Measurements from ENCODE around the gene ACOT6.
"Not testable (repeated sequence)": the region's sequence is repeated elsewhere in the genome, so short reads cannot be mapped to it uniquely, and the experiment has no call there.

ACOT6 gene, protein sequence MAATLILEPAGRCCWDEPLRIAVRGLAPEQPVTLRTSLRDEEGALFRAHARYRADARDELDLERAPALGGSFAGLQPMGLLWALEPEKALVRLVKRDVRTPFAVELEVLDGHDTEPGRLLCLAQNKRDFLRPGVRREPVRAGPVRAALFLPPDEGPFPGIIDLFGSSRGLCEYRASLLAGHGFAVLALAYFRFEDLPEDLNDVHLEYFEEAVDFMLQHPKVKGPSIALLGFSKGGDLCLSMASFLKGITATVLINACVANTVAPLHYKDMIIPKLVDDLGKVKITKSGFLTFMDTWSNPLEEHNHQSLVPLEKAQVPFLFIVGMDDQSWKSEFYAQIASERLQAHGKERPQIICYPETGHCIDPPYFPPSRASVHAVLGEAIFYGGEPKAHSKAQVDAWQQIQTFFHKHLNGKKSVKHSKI

DNA sequence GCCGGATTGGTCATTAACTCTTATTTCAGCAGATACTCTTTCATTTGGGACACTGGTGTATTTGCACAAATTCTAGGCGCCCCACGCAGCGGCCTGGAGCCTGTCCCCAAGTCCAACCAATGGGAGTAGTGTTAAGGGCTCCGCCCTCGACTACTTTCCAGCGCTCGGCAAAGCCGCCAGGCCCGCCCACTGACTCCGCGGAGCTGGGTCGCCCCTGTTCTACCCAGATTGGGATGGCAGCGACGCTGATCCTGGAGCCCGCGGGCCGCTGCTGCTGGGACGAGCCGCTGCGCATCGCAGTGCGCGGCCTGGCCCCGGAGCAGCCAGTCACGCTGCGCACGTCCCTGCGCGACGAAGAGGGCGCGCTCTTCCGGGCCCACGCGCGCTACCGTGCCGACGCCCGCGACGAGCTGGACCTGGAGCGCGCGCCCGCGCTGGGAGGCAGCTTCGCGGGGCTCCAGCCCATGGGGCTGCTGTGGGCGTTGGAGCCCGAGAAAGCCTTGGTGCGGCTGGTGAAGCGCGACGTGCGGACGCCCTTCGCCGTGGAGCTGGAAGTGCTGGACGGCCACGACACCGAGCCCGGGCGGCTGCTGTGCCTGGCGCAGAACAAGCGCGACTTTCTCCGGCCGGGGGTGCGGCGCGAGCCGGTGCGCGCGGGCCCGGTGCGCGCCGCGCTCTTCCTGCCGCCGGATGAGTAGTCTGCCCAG, at the start of gene ACOT6:
ACOT6 (plus strand) TSS at position 179 of the 707 bp plus-strand sequence; CDS start at position 234, 55 bp downstream.
- peak; percentile 60 for DNase-seq (ENCODE audit: low spot score)

DNA sequence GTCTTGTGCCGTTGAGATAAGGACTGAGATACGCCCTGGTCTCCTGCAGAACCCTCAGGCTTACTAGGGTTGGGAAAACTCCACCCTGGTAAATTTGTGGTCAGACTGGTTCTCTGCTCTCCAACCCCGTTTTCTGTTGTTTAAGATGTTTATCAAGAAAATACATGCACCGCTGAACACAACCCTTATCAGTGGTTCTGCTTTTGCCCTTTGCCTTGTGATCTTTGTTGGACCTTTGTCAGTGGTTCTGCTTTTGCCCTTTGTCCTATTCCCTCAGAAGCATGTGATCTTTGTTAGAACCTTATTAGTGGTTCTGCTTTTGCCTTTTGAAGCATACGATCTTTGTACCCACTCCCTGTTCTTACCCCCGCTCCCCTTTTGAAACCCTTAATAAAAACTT, 49.6 kb upstream of the ACOT6 start:
- not testable (repeated sequence) for DNase-seq (ENCODE audit: low spot score)

DNA sequence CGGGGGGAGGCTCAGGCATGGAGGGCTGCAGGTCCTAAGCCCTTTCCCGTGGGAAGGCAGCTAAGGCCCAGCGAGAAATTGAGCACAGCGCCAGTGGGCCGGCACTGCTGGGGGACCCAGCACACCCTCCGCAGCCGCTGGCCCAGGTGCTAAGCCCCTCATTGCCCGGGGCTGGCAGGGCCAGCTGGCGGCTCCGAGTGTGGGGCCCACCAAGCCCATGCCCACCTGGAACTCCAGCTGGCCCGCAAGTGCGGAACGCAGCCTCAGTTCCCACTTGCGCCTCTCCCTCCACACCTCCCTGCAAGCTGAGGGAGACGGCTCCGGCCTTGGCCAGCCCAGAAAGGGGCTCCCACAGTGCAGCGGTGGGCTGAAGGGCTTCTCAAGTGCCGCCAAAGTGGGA, 45.9 kb upstream of the ACOT6 start:
- not testable (repeated sequence) for DNase-seq (ENCODE audit: low spot score)

DNA sequence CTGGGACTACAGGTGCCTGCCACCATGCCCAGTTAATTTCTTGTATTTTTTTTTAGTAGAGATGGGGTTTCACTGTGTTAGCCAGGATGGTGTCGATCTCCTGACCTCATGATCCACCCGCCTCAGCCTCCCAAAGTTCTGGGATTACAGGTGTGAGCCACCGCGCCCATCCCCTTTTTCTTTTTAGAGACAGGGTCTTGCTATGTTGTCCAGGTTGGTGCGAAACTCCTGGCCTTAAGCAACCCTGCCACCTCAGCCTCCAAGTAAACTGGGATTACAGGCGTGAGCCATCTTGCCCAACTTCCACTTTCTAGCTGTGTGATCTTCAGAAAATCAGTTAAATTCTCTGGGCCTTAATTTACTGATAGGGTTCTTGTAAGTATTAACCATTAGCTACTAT, 45.4 kb upstream of the ACOT6 start:
- DNase-seq (ENCODE audit: low spot score): not testable (repeated sequence)

DNA sequence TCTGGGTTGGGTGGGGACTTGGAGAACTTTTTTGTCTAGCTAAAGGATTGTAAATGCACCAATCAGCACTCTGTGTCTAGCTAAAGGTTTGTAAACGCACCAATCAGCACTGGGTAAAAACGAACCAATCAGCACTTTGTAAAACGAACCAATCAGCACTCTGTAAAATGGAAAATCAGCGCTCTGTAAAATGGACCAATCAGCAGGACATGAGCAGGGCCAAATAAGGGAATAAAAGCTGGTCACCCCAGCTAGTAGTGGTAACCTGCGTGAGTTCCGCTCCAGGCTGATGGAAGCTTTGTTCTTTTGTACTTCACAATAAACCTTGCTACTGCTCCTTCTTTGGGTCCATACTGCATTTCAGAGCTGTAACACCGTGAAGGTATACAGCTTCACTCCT, 45.0 kb upstream of the ACOT6 start:
- DNase-seq (ENCODE audit: low spot score): no peak

DNA sequence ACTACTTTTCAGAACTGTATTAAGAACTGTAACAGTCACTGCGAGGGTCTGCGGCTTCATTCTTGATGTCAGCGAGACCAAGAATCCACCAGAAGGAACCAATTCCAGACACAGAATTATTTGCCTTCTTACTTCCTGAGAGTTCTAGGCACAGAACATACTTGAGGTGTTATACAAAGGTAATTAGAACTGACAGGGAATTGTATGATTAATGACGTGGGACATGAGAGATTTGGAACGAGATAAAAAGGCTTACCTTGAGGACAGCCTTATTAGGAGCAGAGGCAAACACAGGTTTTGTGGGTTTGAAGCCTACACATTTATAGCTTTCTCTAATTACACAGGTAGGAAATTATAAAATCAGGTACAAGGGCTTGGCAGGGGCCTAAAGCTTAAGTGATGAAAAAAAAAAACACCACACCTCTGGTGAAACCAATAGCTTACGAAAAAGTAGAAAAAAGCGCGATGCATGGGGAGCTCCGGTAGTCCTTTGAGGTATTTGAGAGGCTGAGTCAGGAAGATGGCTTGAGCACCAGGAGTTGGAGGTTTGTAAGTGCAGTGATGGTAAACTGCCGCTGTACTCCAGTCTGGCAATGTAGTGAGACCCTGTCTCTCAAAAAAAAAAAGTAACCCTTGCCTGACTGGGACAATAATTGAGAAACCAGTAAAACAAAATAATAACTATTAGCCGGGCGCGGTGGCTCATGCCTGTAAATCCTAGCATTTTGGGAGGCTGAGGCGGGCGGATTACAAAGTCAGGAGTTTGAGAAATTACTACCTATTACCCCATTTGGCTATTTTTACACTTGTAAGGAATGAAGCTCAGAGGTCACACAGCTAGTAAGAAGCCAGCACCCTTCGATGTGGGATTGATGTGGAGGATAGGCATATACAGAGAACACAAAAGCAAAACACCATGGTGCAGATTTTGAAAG, 44.1 kb upstream of the ACOT6 start:
- peak; percentile 39 for DNase-seq (ENCODE audit: low spot score)

DNA sequence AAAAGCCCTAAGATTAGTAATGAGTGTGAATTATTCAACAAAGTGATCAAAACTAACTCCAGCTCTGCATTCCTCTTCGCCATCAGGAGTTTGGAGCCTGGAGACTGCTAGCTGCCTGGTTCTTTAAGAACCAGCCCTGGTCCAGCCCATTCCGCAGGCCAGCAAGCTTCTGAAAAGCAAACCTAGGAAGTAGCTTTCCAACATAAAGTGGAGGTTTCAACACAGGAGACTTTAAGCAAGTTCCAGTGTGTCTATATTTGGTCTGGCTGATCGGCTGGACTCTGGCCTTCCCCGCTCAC, 43.5 kb upstream of the ACOT6 start:
- not testable (repeated sequence) for DNase-seq (ENCODE audit: low spot score)

DNA sequence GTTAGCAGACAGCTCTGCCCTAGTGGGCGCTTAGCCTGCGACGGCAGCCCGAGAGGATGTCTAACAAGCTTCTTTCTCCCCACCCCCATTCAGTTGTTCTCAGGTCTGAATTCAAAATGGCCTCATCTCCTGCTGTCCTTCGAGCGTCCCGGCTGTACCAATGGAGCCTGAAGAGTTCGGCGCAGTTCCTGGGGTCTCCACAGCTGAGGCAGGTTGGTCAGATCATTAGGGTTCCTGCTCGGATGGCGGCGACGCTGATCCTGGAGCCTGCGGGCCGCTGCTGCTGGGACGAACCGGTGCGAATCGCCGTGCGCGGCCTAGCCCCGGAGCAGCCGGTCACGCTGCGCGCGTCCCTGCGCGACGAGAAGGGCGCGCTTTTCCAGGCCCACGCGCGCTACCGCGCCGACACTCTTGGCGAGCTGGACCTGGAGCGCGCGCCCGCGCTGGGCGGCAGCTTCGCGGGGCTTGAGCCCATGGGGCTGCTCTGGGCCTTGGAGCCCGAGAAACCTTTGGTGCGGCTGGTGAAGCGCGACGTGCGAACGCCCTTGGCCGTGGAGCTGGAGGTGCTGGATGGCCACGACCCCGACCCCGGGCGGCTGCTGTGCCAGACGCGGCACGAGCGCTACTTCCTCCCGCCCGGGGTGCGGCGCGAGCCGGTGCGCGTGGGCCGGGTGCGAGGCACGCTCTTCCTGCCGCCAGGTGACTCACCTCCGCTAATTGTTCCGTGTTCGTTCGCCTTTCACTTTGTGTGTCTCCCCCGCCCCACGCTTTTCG, 42.9 kb upstream of the ACOT6 start, which contains the start of gene ACOT2:
ACOT2 (plus strand) TSS at position 29 of the 774 bp plus-strand sequence; CDS start at position 57, 28 bp downstream.
- peak; percentile 87 for DNase-seq (ENCODE audit: low spot score)

DNA sequence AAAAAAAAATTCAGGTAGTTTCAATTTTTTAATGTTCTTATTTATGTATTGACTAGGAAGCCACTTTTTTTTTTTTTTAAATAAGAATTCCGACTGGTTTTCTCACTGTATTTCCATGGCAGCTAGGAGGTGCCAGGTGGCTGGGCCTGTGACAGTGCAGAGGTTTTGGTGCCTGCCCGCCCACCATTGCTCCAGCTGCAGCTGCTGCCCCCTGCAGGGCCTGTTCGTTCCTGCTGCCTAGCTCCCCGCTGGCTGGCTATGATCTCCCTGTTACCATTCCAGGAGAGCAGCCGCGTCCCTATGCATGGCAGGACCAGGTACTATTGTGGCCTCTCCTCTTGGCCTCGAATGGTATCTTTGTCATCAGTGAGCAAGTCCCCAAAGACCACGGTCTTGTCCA, 41.4 kb upstream of the ACOT6 start:
- peak; percentile 71 for DNase-seq (ENCODE audit: low spot score)

DNA sequence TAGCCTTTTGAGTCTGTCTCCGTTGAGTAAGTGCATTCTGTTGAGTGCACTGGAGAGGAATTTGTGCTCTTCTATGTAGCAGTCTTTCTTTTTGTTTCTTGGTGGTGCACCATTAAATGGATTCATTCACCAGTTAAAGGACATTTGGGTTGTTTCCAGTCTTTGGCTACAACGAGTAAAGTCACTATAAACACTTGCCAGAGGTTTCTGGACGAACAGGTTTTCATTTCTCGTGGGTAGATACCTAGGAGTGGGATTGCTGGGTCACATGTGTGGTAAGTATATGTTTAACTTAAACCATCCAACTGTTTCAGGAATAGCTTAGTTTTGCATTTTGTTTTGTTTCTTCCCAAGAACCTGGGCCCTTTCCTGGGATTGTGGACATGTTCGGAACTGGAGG, 39.3 kb upstream of the ACOT6 start:
- DNase-seq (ENCODE audit: low spot score): not testable (repeated sequence)

DNA sequence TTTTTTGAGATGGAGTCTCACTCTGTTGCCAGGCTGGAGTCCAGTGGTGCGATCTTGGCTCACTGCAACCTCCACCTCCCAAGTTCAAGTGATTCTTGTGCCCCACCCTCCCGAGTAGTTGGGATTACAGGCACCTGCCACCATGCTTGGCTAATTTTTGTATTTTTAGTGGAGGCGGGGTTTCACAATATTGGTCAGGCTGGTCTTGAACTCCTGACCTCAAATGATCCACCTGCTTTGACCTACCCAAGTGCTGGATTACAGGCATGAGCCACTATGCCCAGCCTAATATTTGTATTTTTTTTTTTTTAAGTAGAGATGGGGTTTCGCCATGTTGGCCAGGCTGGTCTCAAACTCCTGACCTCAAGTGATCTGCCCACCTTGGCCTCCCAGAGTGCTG, 38.6 kb upstream of the ACOT6 start:
- DNase-seq (ENCODE audit: low spot score): not testable (repeated sequence)

DNA sequence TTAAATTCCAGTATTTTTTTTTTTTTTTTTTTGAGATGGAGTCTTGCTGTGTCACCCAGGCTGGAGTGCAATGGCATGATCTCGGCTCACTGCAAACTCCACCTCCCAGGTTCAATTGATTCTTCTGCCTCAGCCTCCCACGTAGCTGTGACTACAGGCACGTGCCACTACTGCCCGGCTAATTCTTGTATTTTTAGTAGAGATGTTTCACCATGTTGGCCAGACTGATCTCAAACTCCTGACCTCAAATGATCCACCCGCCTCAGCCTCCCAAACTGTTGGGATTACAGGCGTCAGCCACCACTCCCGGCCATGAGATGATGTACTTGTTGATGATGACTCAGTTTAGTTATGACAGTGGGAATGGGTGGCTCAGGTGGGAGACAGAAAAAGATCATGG, 38.1 kb upstream of the ACOT6 start:
- DNase-seq (ENCODE audit: low spot score): not testable (repeated sequence)

DNA sequence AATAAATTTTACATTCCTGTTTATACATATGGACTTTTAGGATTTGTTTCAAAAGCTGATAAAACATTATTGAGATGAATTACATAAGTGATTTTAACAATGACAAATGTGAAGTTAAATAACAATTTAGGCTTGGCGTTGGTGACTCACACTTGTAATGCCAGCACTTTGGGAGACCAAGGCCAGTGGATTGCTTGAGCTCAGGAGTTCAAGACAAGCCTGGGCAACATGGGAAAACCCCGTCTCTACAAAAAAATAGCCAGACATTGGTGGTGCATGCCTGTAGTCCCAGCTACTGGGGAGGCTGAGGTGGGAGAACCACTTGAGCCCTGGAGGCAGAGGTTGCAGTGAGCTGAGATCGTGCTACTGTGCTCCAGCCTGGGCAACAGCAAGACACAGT, 35.9 kb upstream of the ACOT6 start:
- DNase-seq (ENCODE audit: low spot score): no peak

DNA sequence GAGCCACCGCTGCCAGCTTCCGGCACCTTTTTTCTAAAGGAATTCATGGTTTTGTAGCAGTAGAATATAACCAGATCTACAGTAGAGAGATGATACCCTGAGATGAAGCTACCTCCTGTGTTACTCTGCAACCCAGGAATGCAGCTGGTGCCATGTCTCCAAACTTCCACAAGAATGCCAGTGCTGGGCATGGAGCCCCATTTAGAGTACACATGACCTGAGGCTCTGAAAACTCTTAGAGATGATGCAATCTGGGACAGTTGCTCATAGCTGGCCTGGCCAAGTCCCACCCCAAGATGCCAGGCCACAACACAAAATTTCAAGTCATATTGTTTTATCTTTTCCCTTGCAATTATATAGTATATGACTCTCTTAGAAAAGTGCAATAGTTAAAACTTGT, 35.1 kb upstream of the ACOT6 start:
- DNase-seq (ENCODE audit: low spot score): not testable (repeated sequence)

DNA sequence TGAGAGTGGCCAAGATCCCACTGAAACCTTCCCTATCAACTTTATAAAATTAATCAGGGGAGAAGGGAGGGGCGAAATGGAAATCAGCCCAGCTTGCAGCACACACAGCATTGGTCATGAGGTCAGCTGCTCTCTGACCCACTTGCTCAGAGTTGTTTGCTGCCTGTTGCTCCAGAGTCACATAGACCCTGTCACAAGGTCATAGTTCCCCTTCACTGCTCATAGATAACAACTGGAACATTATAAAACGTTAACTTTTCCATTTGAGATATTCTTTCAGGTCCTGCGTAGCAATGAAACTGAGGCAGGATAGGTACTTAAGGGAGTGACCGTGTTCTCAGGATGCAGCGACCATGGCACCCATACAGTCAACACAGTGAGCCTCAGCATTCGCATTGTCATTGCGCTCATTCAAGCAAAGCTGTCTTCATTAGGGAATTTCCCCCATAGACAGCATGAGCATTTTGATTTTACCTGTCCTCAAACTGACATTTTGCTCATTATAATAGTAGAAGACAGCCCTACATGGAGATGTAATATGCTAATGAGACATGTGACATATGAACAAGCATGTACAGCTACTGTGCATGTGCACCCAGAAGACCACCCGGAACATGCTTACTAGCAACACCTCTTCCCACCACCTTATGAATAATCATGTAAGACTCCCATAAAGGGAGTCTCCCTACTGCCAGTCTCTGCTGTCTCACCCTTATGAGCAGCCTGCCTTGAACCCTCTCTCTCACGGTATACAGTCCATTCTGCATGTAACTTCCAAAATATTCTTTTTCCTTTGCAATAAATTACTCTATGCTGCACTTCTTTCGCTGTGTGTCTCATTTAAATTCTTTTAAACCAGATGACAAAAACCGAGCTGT, 30.0 kb upstream of the ACOT6 start:
- not testable (repeated sequence) for DNase-seq (ENCODE audit: low spot score)

DNA sequence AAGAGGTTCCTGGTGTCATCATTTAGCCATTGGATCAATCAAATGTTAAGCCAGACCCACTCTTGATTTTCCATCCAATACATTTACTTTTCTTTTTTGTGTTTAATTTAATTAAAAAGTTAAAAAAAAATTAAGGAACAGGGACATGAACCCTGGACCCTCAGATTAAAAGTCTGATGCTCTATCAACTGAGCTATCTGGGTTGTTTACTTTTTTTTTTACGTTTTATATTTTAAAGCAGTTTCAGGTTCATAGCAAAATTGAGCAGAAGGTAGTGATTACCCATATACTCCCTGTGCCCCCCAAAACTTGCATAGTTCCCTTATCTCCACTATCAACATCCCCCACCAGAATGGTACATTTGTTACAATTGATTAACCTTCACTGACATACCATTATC, 23.6 kb upstream of the ACOT6 start:
- no peak for DNase-seq (ENCODE audit: low spot score)

DNA sequence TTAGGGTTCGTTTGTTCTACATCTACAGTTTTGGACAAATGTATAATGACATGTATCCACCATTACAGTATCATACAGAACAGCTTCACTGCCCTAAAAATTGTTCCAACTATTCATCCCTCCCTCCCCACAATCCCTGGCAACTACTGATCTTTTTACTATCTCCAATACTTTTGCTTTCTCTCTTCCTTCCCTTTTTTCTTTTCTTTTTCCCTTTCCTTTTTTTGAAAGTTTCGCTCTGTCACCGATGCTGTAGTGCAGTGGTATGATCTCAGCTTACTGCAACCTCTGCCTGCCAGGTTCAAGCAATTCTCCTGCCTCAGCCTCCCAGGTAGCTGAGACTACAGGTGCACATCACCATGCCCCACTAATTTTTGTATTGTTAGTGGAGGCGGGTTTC, 23.2 kb upstream of the ACOT6 start:
- DNase-seq (ENCODE audit: low spot score): no peak

DNA sequence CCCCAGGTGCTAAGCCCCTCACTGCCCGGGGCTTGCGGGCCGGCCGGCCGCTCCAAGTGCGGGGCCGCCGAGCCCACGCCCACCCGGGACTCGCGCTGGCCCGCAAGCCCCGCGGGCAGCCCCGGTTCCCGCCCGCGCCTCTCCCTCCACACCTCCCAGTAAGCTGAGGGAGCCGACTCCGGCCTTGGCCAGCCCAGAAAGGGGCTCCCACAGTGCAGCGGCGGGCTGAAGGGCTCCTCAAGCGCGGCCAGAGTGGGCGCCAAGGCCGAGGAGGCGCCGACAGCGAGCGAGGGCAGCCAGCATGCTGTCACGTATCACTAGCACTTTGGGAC, 21.7 kb upstream of the ACOT6 start:
- not testable (repeated sequence) for DNase-seq (ENCODE audit: low spot score)

DNA sequence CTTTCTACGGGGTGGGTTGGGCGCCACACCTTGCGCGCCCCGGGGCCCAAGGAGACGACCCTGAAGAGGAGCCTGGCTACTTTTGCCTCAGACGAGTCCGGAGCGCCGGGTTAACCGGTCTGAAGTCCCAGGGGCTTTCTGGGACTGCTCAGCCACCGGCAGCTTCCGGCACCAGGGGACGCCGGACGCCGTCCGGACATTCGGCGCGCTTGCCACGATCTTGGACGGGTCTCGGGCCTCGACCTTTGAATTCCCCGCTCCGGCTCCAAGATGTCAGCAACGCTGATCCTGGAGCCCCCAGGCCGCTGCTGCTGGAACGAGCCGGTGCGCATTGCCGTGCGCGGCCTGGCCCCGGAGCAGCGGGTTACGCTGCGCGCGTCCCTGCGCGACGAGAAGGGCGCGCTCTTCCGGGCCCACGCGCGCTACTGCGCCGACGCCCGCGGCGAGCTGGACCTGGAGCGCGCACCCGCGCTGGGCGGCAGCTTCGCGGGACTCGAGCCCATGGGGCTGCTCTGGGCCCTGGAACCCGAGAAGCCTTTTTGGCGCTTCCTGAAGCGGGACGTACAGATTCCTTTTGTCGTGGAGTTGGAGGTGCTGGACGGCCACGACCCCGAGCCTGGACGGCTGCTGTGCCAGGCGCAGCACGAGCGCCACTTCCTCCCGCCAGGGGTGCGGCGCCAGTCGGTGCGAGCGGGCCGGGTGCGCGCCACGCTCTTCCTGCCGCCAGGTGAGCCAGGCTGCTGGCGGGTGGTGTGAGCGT, 20.4 kb upstream of the ACOT6 start, which contains the start of gene ACOT4:
ACOT4 (plus strand) TSS at position 184 of the 760 bp plus-strand sequence; CDS start at position 271, 87 bp downstream.
- peak; percentile 61 for DNase-seq (ENCODE audit: low spot score)

DNA sequence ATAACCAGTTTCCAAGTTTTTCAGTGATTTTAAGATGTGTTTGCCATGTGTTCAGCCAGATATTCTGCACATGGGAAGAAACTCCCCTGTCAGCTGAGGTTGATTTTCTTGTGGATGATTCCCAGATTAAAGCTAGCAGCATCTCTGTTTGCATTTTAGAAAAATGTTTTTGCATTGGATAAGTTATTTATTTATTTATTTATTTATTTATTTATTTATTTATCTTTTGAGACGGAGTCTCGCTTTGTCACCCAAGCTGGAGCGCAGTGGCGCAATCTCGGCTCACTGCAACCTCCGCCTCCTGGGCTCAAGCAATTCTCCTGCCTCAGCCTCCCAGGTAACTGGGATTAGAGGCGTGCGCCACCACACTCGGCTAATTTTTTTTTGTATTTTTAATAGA, 17.8 kb upstream of the ACOT6 start:
- no peak for DNase-seq (ENCODE audit: low spot score)
